Measurements from ENCODE around the gene SLIT1.

Gene SLIT1

DNA sequence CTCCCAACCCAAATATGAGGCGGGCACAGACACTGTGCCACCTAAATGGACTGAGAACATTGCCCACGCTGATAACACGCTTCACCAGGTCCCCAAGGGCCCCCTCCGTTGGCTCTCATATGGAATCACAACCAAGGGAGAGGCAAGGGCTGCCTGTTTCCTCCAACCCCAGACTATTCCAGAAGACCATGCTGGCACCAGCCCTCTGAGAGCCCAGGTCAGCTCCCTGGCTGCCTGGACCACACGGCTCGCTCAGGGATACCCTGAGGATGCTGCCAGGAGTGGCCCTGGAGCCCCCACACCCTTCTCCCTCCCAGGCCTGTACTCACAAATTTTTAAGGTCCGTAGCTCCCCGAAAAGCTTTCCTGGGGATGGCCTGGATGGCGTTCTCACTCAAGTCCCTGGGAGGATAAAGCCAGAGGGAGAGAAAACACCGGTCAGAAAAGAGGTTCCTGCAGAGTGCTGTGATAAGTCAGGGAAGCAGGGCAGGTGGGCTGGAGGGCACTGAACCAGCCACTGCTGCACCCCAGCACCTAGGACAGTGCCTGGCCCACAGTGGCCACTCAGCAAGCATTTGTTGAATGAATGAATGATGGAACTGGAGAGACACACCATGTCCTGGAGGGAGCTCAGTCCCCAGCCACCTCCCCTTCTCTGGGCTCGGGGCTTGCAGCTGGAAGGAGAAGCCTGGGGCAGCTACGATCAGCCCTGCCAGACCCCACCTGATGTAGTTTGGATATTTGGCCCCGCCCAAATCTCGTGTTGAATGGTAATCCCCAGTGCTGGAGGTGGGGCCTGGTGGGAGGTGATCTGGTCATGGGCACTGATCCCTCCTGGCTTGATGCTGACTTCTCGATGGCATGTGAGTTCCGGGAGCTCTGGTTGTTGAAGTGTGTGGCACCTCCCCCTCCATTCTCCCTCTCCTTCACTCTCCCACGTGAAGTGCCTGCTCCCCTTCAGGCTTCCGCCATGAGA, 119.8 kb downstream of the SLIT1 start:
- no peak for DNase-seq (ENCODE audit: low read depth in 2 of 2)
- TF ChIP-seq CTCF (IDR thresholded peaks at IDR 0.05; ENCODE audit: low read depth, low read length): no peak
- H3K4me3 ChIP-seq (replicated peaks in 1 of 2; ENCODE audit: low read depth in 2 of 2, low read length in 2 of 2): no peak overlapping the region

- no peak for DNase-seq (ENCODE audit: low read depth in 2 of 2)
Measured at GRCh38 chr10:97065128-97065527, 120.6 kb downstream of the SLIT1 start.

GRCh38 chr10:97063983-97064837, 121.5 kb downstream of the SLIT1 start:
- no peak for TF ChIP-seq CTCF (IDR thresholded peaks at IDR 0.05; ENCODE audit: low read depth, low read length)
- no peak for DNase-seq (ENCODE audit: low read depth in 2 of 2)
- H3K4me3 ChIP-seq (replicated peaks in 1 of 2; ENCODE audit: low read depth in 2 of 2, low read length in 2 of 2): no peak overlapping the region

More at GRCh38 chr10:97065128-97065527, 120.6 kb downstream of the SLIT1 start:
- no peak overlapping the region for H3K4me3 ChIP-seq (replicated peaks in 1 of 2; ENCODE audit: low read depth in 2 of 2, low read length in 2 of 2)
- no peak for TF ChIP-seq CTCF (IDR thresholded peaks at IDR 0.05; ENCODE audit: low read depth, low read length)

- no peak for TF ChIP-seq CTCF (IDR thresholded peaks at IDR 0.05; ENCODE audit: low read depth, low read length)
- no peak for DNase-seq (ENCODE audit: low read depth in 2 of 2)
- no peak overlapping the region for H3K4me3 ChIP-seq (replicated peaks in 1 of 2; ENCODE audit: low read depth in 2 of 2, low read length in 2 of 2)
Measured at GRCh38 chr10:97063271-97063982, 122.3 kb downstream of the SLIT1 start.

DNA sequence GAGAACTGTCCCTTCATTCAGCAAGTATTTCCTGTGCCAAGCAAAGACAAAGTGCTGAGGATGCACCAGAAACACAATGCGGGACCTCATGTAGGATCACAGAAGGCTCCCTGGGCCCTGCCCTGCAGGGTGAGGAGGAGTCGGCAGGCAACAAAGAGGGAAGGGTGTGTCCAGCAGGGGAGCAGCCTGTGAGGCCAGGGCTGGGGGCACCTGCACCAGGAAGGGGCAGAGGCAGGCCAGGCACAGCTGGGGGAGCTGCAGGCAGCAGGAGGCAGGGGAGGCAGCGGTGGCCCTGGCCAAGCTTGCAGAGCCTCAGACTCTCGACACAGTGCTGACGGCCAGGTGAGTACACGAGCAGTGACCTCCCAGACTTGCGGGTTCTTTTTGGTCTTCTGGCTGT, 123.3 kb downstream of the SLIT1 start:
- no peak overlapping the region for H3K4me3 ChIP-seq (replicated peaks in 1 of 2; ENCODE audit: low read depth in 2 of 2, low read length in 2 of 2)
- no peak for DNase-seq (ENCODE audit: low read depth in 2 of 2)
- no peak for TF ChIP-seq CTCF (IDR thresholded peaks at IDR 0.05; ENCODE audit: low read depth, low read length)

DNA sequence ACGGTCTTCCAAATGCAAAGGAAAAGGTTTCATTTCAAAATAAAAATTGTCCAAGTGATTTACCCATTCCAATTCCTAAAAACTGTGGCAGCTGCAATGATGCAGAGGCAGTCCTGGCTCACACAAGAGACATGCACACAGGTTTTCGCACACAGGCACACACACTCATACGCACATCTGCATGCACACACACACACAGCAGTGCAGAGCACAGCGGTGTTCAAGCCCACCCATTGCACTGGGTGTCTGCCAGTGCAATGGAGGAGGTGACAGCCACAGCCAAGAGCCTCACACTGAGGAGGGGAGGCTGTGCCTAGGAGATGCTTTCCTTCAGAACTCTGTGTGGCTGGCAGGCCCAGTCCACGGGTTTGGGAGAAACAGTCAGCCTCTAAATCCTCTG, 123.7 kb downstream of the SLIT1 start:
- H3K4me3 ChIP-seq (replicated peaks in 1 of 2; ENCODE audit: low read depth in 2 of 2, low read length in 2 of 2): no peak overlapping the region
- no peak for DNase-seq (ENCODE audit: low read depth in 2 of 2)
- no peak for TF ChIP-seq CTCF (IDR thresholded peaks at IDR 0.05; ENCODE audit: low read depth, low read length)
